H1 (cell line): Measurements from ENCODE around the gene RASA4B. TPM values are rescaled to one million over a fixed set of nuclear protein-coding genes. Genes with fewer than 3 reads are reported as not detected.

Experiments used
- ASH2L ChIP-seq: fragments of 200-600, 300-600 bp; sonication (generic); IDR thresholded peaks from one replicate; pipeline ENCODE4 v1.7.1; 2017; ENCODE audit warnings: low read length
- CEBPB ChIP-seq: IDR thresholded peaks from 2 replicates; pipeline ENCODE4 v1.6.1; 2012; ENCODE audit warnings: low read depth, low read length
- MAFK ChIP-seq: IDR thresholded peaks from 2 replicates; pipeline ENCODE4 v1.6.1; 2012; ENCODE audit warnings: low read depth, mild to moderate bottlenecking, improper control_type of control experiment, low read length
- POU5F1 ChIP-seq: IDR thresholded peaks from 2 replicates; pipeline ENCODE4 v1.6.1; 2011; ENCODE audit warnings: low read depth, mild to moderate bottlenecking, low read length, moderate library complexity
- SIX5 ChIP-seq: IDR thresholded peaks from 2 replicates; pipeline ENCODE4 v1.6.1; 2011; ENCODE audit warnings: mild to moderate bottlenecking, low read depth, low read length
- TCF12 ChIP-seq: IDR thresholded peaks from 2 replicates; pipeline ENCODE4 v1.6.1; 2011; ENCODE audit warnings: low read depth, mild to moderate bottlenecking, low read length
- polyA plus RNA-seq, 7 experiments: library from polyadenylated mRNA; depleted of rRNA in 3 of 7; stranded (reverse) in 5 of 7; unstranded in 2 of 7; fragments of >200 nt in 5 of 7; fragments of 200-250 nt in 2 of 7; gene quantifications; 1 replicate in 5 of 7; 2 replicates in 1 of 7; 4 replicates in 1 of 7; pipeline versions ENCODE4 v1.2.1 to v1.2.3, GENCODE V29; 2011 to 2013; ENCODE audit warnings: missing spikeins in 2 of 7, mixed read lengths in 2 of 7
- total RNA-seq: library from RNA; stranded (reverse); fragmentation: NEBNext Ultra II Directional; extraction: Animal tissue kit (Norgen Biotek cat#: 25700); gene quantifications from 2 replicates; pipeline ENCODE4 v1.2.1, GENCODE V29; 2021
- TF ChIP-seq, protein P1 (sequence below): IDR thresholded peaks from 2 replicates; pipeline ENCODE4 v1.6.1; 2012; ENCODE audit warnings: inconsistent platforms

The RASA4B gene
- total and polyA plus RNA-seq, 2 of the 8 experiments (the other 6 are each of a cell fraction or from before 2014, with no cell fraction given): 3.4 to 6.7 TPM

DNA sequence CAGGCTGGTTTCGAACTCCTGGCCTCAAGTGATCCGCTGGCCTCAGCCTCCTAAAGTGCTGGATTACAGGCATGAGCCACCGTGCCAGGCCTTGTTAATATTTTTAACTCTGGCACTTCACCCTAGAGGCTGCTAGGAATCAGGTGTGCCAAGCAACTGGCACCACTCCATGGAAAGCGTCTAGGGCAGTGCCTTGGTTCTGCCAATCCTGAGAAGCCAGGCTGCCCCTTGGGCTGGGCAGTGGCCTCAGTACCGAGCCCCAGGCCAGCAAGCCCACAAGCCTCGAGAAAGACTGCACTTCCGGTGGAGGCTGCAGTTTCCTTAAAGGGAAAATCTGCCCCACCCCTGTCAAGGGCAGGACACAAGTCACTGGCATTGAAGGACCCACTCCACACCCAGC, 64.3 kb downstream of the RASA4B start (continued):
- TF ChIP-seq MAFK (no peak), TCF12 (no peak), CEBPB (no peak), ASH2L (no peak), SIX5 (no peak), POU5F1 (no peak)
- TF ChIP-seq, protein P1, sequence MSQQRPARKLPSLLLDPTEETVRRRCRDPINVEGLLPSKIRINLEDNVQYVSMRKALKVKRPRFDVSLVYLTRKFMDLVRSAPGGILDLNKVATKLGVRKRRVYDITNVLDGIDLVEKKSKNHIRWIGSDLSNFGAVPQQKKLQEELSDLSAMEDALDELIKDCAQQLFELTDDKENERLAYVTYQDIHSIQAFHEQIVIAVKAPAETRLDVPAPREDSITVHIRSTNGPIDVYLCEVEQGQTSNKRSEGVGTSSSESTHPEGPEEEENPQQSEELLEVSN: no peak
